ENCODE data around the gene RNASE4.

GRCh38 chr14:20641591-20641990 lies 42.8 kb upstream of the RNASE4 start, which contains the start of gene OR6S1:
- TF ChIP-seq CTCF (IDR thresholded peaks at IDR 0.05) (no peak), SMC3 (IDR thresholded peaks at IDR 0.05; ENCODE audit: low read depth, low read length) (no peak), EZH2phosphoT487 (IDR thresholded peaks at IDR 0.05; ENCODE audit: borderline replicate concordance, low read depth) (no peak), RAD21 (IDR thresholded peaks at IDR 0.05; ENCODE audit: low read length) (no peak), JUND (IDR thresholded peaks at IDR 0.05) (no peak), TCF12 (IDR thresholded peaks at IDR 0.05) (no peak), POLR2AphosphoS5 (IDR thresholded peaks at IDR 0.05; ENCODE audit: low read depth, low read length) (no peak), MAX (IDR thresholded peaks at IDR 0.05; ENCODE audit: low read depth) (no peak), ZBTB33 (IDR thresholded peaks at IDR 0.05; ENCODE audit: borderline replicate concordance, low read depth) (no peak)
